Mucosa of descending colon (tissue), 3 donors: ENCODE data around the gene UXT. TPM values are rescaled to one million over a fixed set of nuclear protein-coding genes. Genes with fewer than 3 reads are reported as not detected.

ENCODE experiments used
- ATAC-seq: fragments of 200-7000 bp; cut with Tn5 transposase; one replicate; pipeline ENCODE4 v1.9.1; 2020; ENCODE audit warnings: mild to moderate bottlenecking, moderate library complexity
- DNase-seq, 3 donors: peaks; one replicate each; pipeline ENCODE4 v3.0.0-alpha.2; 2020
- H3K36me3 ChIP-seq: fragments of 200-600 bp; one replicate; pipeline ENCODE4 v1.8.0; 2021; ENCODE audit warnings: low read depth, mild to moderate bottlenecking
- H3K4me1 ChIP-seq: fragments of 200-600 bp; one replicate; pipeline ENCODE4 v1.8.0; 2021; ENCODE audit warnings: low read depth, mild to moderate bottlenecking
- H3K4me3 ChIP-seq: fragments of 200-600 bp; one replicate; pipeline ENCODE4 v1.8.0; 2021; ENCODE audit warnings: mild to moderate bottlenecking
- H3K9me3 ChIP-seq: fragments of 200-600 bp; one replicate; pipeline ENCODE4 v1.8.0; 2021; ENCODE audit warnings: mild to moderate bottlenecking
- intact Hi-C, 2 donors: fragments of 100-400 bp; cut with DNase I in 1 of 2; cut with micrococcal nuclease in 1 of 2; formaldehyde crosslinking; loops; one replicate each; pipeline versions ENCODE4 v1.11.0 to v1.11.1; 2022; cut with DNase I, micrococcal nuclease
- total RNA-seq, 3 donors: library from RNA; stranded (reverse); fragmentation: NEBNext Ultra II Directional in 2 of 3; extraction: Animal tissue kit (Norgen Biotek cat#: 25700) in 2 of 3; gene quantifications; one replicate each; pipeline versions ENCODE4 v1.2.1 to v1.2.4, GENCODE V29; 2021 to 2023
- TF ChIP-seq, protein P1 (sequence below): fragments of 200-600 bp; IDR thresholded peaks from one replicate; pipeline ENCODE4 v1.8.0; 2022; ENCODE audit warnings: antibody characterized with exemption, mild to moderate bottlenecking
- donor health status: DM: no; HTN: no; CAD: no; lungs with moderate emphysema.
- donor health status: DM: no; HTN: no; CAD: no.
- donor health status: DM: no; HTN: yes; CAD: no.

The UXT gene
- total RNA-seq, 3 donors from 2014 or later: 83.1 to 109 (median 96.7) TPM

- H3K9me3 ChIP-seq: no peaks in the 10 kb centered on the region
- TF ChIP-seq, protein P1, sequence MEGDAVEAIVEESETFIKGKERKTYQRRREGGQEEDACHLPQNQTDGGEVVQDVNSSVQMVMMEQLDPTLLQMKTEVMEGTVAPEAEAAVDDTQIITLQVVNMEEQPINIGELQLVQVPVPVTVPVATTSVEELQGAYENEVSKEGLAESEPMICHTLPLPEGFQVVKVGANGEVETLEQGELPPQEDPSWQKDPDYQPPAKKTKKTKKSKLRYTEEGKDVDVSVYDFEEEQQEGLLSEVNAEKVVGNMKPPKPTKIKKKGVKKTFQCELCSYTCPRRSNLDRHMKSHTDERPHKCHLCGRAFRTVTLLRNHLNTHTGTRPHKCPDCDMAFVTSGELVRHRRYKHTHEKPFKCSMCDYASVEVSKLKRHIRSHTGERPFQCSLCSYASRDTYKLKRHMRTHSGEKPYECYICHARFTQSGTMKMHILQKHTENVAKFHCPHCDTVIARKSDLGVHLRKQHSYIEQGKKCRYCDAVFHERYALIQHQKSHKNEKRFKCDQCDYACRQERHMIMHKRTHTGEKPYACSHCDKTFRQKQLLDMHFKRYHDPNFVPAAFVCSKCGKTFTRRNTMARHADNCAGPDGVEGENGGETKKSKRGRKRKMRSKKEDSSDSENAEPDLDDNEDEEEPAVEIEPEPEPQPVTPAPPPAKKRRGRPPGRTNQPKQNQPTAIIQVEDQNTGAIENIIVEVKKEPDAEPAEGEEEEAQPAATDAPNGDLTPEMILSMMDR: no peak
- H3K4me1 ChIP-seq: no peaks in the 10 kb centered on the region
- no peak overlapping the region for H3K4me3 ChIP-seq
- ATAC-seq: peak; percentile 86
- intact Hi-C loops: no loop called here
- peak in 2 of 3 donors; percentile 50 to 59 for DNase-seq
- H3K36me3 ChIP-seq: no peaks in the 10 kb centered on the region
Observed at GRCh38 chrX:47637546-47638195, 21.3 kb downstream of the UXT start.

- intact Hi-C loops: no loop called here
- no peaks in the 10 kb centered on the region for H3K36me3 ChIP-seq
- TF ChIP-seq, protein P1: no peak
Observed at GRCh38 chrX:47634871-47635575, 24.0 kb downstream of the UXT start.

DNA sequence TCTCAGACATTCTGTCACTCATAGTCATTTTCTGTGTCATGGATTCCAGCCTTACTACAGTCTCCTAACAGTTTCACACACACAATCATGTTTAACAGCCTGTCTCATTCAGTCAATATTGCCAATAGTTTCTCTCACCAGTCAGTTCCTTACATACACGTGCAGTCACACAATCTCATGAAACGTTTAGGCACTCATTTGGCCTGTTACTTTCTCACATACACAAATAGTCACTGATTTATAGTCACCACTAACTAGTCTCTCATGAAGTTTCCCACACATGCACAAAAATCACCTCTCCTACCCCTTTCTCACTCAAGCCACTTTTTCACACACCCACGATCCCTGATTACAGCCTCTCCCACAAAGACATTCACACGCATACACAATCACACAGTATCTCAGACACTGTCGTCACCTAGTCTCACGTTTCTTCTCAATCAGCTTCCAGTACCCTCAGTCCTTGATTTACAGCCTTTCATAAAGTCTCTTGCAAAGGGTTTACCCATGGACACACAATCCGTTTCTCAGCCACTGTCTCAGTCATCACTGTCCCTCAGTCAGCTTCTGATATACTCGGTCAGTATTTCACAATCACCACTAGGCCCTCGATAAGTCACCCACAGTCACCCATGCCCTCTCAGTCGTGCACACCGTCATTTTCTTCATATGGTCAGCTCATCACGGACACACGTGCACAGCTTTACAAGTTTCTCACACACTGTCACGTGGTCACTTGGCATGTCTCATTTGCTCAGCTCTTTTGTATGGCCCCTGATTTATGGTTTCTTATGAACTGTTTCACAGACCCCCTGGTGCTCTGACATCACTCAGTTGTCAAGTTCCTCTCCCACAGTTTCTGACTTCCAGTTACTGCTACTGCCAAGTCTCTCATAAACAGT lies 25.0 kb downstream of the UXT start:
- H3K36me3 ChIP-seq: no peaks in the 10 kb centered on the region
- TF ChIP-seq, protein P1: no peak
- intact Hi-C loops: no loop called here
- no peak for DNase-seq
- H3K9me3 ChIP-seq: no peaks in the 10 kb centered on the region
- H3K4me1 ChIP-seq: no peaks in the 10 kb centered on the region
- H3K4me3 ChIP-seq: no peak overlapping the region
- ATAC-seq: no peak

More at GRCh38 chrX:47634871-47635575, 24.0 kb downstream of the UXT start:
- DNase-seq (no peak), ATAC-seq (no peak)
- Histone ChIP-seq H3K4me3 (no peak overlapping the region), H3K4me1 (no peaks in the 10 kb centered on the region), H3K9me3 (no peaks in the 10 kb centered on the region)

DNA sequence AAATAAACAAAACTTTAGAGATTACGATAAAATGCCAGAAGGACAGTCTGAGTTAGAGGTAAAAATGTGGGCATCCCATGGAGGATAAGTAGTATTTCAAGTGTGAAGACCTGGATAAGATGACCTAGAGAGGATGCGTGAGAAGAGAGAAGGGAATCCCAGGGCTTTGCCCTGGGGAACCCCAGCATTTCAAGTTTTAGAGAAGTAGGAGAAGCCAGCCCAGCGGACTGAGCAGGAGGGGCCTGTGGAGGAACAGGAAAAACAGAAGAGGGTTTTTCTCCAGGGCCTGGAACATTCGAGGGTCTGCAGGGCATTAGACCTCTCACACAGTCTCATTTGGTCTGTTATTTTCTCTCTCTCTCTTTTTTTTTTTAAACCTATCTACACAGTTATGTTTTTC lies 26.3 kb downstream of the UXT start:
- TF ChIP-seq, protein P1: no peak
- Histone ChIP-seq H3K4me1 (no peaks in the 10 kb centered on the region), H3K9me3 (no peaks in the 10 kb centered on the region), H3K4me3 (no peak overlapping the region), H3K36me3 (no peaks in the 10 kb centered on the region)
- DNase-seq (no peak), ATAC-seq (no peak)
- intact Hi-C loops: no loop called here

GRCh38 chrX:47631676-47632075 lies 27.3 kb downstream of the UXT start:
- Histone ChIP-seq H3K4me1 (no peaks in the 10 kb centered on the region), H3K4me3 (no peak overlapping the region), H3K9me3 (no peaks in the 10 kb centered on the region), H3K36me3 (no peaks in the 10 kb centered on the region)
- intact Hi-C loops: no loop called here
- ATAC-seq (no peak), DNase-seq (no peak)
- TF ChIP-seq, protein P1: no peak
